HG02798 (cell line): Measurements from ENCODE around the gene GRM7.
"Not testable (repeated sequence)": the region's sequence is repeated elsewhere in the genome, so short reads cannot be mapped to it uniquely, and the experiment has no call there.

Source experiments
- ATAC-seq: cut with Tn5 transposase; IDR thresholded peaks from one replicate; pipeline ENCODE4 v1.9.1; 2021; ENCODE audit warnings: mild to moderate bottlenecking; ENCODE audit not compliant: unreplicated experiment, poor library complexity

GRM7 gene

GRCh38 chr3:6860954-6861624 is at the start of gene GRM7:
Gene GRM7 (plus strand): TSS chr3:6861115.
- no peak for ATAC-seq

DNA sequence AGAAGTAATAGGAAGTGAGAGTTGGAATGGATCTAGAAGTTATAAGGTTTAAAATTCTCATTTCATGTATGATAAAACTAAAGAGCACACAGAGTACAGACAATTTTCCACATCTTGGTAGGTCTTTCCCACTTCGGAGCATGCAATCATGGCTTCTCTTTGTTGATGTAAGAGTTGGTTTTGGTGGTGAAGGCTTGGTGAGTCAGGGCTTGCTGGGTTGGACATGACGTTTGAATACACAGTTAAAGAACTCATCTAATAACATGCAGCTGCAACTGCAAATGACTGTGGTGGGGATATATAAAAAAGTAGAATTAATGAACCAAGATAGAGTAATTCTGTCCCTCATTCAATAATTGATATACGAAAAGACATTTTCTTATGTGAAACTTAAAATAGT is 39.5 kb upstream of the GRM7 start:
- no peak for ATAC-seq

DNA sequence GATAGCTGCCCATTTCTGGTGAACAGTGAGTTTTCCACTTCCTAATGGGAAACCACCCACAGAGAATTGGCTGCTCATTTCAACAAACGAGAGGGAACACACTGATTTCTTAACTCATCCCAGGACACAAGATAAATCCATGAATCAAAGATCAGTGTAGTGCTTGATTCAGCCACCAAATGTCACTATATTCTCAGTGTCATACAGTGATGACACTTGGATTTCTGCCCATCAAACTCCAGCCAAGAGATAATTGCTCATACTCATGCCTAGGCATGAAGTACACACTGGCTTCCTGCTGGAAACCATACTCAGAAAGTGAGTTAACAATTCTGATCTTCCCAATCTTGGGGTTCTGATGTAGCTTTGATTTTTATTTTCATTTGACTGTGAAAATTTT is 35.4 kb upstream of the GRM7 start:
- no peak for ATAC-seq

DNA sequence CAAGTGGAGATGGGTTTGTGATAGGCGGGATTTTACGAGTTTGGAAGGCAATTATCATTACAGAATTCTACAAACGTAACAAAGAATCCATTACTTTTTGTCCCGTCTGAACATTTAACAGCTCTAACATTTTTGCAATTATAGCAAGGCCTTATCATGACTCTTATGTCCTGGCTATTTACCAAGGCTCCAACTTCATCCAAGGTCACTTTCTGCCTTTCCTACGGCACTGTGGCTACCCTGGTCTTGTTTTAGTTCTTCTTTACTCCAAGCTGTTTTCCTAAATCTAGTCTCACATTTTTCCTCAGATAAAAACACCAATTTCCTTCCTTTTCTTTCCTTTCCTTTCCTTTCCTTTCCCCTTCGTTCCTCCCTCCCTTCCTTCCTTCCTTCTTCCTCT is 33.5 kb upstream of the GRM7 start:
- ATAC-seq = no peak

GRCh38 chr3:6844723-6845122 is 16.2 kb upstream of the GRM7 start:
- no peak for ATAC-seq

DNA sequence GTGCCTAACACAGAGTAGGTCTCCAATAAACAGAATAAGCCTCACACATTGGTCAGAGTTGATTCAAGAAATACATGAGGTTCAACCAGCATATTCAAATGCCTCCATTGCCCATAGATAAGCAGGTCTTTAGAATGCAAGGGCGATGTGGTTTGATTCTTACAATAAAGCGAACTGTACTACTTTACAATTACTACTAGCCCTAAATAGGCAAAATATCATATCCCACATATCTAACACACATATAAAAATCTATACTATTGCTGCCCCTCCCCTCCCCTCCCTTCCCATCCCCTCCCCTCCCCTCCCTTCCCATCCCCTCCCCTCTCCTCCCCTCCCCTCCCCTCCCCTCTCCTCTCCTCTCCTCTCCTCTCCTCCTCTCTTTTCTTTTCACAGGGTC is 6.7 kb upstream of the GRM7 start:
- ATAC-seq = no peak

- ATAC-seq = no peak
Observed at GRCh38 chr3:6857510-6857909, 3.4 kb upstream of the GRM7 start.

GRCh38 chr3:6860149-6860953 is 564 bp upstream of the GRM7 start:
- no peak for ATAC-seq

DNA sequence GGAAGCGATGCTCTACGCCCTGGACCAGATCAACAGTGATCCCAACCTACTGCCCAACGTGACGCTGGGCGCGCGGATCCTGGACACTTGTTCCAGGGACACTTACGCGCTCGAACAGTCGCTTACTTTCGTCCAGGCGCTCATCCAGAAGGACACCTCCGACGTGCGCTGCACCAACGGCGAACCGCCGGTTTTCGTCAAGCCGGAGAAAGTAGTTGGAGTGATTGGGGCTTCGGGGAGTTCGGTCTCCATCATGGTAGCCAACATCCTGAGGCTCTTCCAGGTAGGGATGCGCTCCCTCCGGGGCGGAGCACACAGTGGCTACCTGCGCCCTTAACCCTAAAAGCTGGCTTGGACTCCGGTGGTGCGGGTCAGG is 698 bp downstream of the GRM7 start:
- ATAC-seq = no peak

GRCh38 chr3:6862041-6862879 is 1.3 kb downstream of the GRM7 start:
- no peak for ATAC-seq

- ATAC-seq = no peak
Observed at GRCh38 chr3:6862880-6863195, 1.9 kb downstream of the GRM7 start.

DNA sequence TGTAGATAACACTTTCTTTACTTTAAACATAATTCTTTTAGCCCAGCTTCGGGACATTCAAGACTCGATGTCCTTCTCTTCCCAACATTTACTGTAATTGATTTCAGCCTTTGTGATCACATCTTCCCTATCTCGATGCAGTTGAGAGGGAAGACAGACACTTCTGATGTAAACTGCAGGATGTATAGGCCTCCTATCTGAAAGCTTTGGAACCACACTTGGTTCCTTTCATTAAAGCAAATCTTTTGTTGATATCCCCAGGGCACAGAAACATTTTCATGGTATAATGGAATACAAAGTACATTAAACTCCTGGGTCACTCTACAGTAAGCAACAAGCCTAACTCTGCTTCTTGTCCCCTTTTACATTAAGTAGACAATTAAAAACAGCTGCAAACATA is 6.4 kb downstream of the GRM7 start:
- ATAC-seq = no peak

- ATAC-seq = no peak
Observed at GRCh38 chr3:6878731-6879130, 17.8 kb downstream of the GRM7 start.

DNA sequence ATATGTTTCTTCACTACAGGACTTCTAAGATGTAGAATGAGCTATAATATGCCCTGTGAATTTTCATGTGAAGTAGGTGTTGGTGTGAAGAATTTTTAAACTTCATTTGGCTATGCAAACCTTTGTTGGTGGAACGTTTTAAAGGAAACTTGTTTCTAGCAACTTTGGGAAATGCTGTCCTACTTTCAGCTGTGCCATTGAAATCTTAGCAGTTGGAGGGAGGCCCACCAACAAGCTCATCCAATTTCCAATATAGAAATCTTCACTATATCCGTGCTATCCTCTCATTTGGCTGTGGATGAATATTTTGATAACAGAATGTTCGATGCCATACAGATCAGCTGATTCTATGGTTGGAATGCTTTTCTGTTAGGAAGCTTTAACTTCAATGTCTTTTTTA is 51.3 kb downstream of the GRM7 start:
- ATAC-seq = no peak

GRCh38 chr3:6915898-6916297 is 55.0 kb downstream of the GRM7 start:
- no peak for ATAC-seq

- no peak for ATAC-seq
Observed at GRCh38 chr3:6921066-6921465, 60.2 kb downstream of the GRM7 start.

DNA sequence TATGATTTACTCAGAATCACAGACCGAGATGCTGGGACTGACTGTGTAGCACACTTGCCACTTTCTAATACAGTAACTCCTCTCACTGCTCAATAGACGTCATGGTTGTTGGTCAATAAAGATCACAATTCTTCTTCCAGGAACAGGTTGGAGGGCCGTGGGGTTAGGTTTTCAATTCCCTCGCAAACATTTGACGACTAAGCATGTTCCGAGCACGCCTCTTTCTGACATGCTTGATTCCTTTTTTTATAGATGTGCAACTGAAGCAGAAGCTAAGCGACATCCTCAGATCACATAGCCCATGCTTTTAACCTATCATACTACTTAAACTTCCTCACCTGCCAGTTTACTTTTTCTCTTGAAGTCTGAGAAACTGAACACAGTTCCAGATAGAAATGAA is 61.0 kb downstream of the GRM7 start:
- no peak for ATAC-seq

DNA sequence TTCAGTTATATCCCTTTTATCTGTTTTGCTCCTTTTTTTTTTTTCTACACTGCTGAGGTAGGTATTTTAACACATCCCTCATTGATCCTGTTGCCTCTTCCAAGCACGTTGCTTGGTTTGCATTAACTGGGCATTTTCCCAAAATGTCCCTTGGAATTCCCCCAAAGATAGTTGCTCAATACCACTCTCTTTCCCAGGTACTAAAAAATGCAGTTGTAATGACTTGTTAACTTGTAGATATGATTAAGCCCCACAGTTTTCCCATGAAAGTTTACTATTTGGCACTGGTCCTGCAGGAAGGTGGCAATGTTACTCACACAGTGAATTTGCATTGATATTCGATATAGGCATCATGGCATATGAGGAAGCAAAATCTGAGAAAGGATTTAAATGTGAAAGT is 67.1 kb downstream of the GRM7 start:
- ATAC-seq = no peak

GRCh38 chr3:6929918-6930317 is 69.0 kb downstream of the GRM7 start:
- no peak for ATAC-seq

DNA sequence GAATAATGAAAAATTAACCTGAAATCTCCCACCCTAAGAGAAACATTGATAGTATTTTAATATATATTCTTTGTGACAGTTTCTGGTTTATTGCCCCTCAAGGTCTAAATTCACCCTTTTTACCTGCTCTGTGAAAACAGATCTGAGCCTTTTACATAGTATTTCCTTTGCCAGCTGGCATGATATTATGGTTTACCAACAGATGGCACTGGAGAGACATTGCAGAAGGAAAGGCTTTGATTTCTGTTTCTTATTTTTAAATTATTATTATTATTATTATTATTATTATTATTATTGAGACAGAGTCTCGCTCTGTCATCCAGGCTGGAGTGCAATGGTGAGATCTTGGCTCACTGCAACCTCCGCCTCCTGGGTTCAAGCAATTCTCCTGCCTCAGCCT is 74.5 kb downstream of the GRM7 start:
- ATAC-seq = not testable (repeated sequence)

DNA sequence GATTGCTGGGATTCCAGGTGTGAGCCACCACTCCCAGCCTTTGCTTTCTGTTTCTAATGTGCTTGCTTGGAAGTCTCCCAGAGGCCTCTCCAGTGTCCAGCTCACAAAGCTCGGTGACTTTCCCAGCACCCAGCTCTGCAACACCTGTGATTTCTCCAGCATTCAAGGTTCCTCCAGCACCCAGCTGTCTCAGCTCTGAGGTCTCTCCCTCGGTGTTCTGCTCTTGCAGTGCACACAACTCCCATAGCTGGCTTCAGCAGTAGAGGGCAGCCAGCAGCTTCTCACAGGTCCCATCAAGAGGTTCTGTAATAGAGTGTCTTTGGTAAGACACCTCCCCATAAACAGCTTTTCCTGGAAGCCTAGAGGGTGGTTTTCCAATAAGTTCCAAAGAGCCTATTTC is 75.1 kb downstream of the GRM7 start:
- ATAC-seq = no peak
